Smooth muscle cell (in vitro differentiated cells): ENCODE data around the gene TAS1R3. TPM values are rescaled to one million over a fixed set of nuclear protein-coding genes. Genes with fewer than 3 reads are reported as not detected.

Source experiments
- DNase-seq: peaks from one replicate; lab custom pipeline; 2025; ENCODE audit not compliant: unreplicated experiment; lab: John Stamatoyannopoulos, UW
- H2AFZ ChIP-seq: fragments of 200-600 bp; sonication (generic); 2 replicates; pipeline ENCODE4 v1.6.0; 2016; ENCODE audit warnings: antibody characterized with exemption, low read depth, mild to moderate bottlenecking
- H3F3A ChIP-seq: fragments of 200-600 bp; sonication (generic); 2 replicates; pipeline ENCODE4 v1.6.0; 2017; ENCODE audit warnings: antibody characterized with exemption, low read depth
- H3K27ac ChIP-seq: fragments of 200-600 bp; sonication (generic); 2 replicates; pipeline ENCODE4 v1.5.1; 2016; ENCODE audit warnings: low read depth, mild to moderate bottlenecking
- H3K27me3 ChIP-seq: fragments of 200-600 bp; sonication (generic); 2 replicates; pipeline ENCODE4 v1.6.1; 2016; ENCODE audit warnings: low read depth, mild to moderate bottlenecking
- H3K36me3 ChIP-seq: fragments of 200-600 bp; sonication (generic); 2 replicates; pipeline ENCODE4 v1.5.1; 2016; ENCODE audit warnings: low read depth
- H3K4me1 ChIP-seq: fragments of 200-600 bp; sonication (generic); 2 replicates; pipeline ENCODE4 v1.5.1; 2016; ENCODE audit warnings: low read depth
- H3K4me2 ChIP-seq: fragments of 200-600 bp; sonication (generic); 2 replicates; pipeline ENCODE4 v1.6.0; 2016; ENCODE audit warnings: mild to moderate bottlenecking
- H3K4me3 ChIP-seq: fragments of 200-600 bp; sonication (generic); 2 replicates; pipeline ENCODE4 v1.5.1; 2016; ENCODE audit warnings: mild to moderate bottlenecking
- H3K79me2 ChIP-seq: fragments of 200-600 bp; sonication (generic); 2 replicates; pipeline ENCODE4 v1.6.0; 2016; ENCODE audit warnings: low read depth, mild to moderate bottlenecking
- H3K9ac ChIP-seq: fragments of 200-600 bp; sonication (generic); 2 replicates; pipeline ENCODE4 v1.6.0; 2016; ENCODE audit warnings: low read depth
- H3K9me3 ChIP-seq: fragments of 200-600 bp; sonication (generic); replicated peaks from 2 replicates; pipeline ENCODE4 v1.5.1; 2016; ENCODE audit warnings: low read depth
- H4K20me1 ChIP-seq: fragments of 200-600 bp; sonication (generic); 2 replicates; pipeline ENCODE4 v1.6.0; 2016; ENCODE audit warnings: low read depth
- WGBS: methylation state at CpG from one replicate; pipeline ENCODE4 v1.1.7; 2016; ENCODE audit warnings: low lambda C conversion rate; 5-methylcytosine and 5-hydroxymethylcytosine counted together
- polyA plus RNA-seq: library from polyadenylated mRNA; unstranded; fragments of >200 nt; fragmentation: Nextera tagmentation; extraction: Ambion mirVana; gene quantifications from 2 replicates; pipeline ENCODE4 v1.2.1, GENCODE V29; 2016
- total RNA-seq: library from RNA; depleted of rRNA; stranded (reverse); fragments of >200 nt; gene quantifications from 2 replicates; pipeline ENCODE4 v1.2.3, GENCODE V29; 2014
- TF ChIP-seq, protein P1 (sequence below): fragments of 200-600 bp; sonication (generic); IDR thresholded peaks from 2 replicates; pipeline ENCODE4 v1.5.1; 2017; ENCODE audit warnings: borderline replicate concordance, mild to moderate bottlenecking, antibody characterized with exemption; ENCODE audit not compliant: insufficient read depth, poor library complexity, severe bottlenecking

Gene TAS1R3
- total and polyA plus RNA-seq, 2 experiments from 2014 or later, result 0.18 to 0.39 TPM

DNA sequence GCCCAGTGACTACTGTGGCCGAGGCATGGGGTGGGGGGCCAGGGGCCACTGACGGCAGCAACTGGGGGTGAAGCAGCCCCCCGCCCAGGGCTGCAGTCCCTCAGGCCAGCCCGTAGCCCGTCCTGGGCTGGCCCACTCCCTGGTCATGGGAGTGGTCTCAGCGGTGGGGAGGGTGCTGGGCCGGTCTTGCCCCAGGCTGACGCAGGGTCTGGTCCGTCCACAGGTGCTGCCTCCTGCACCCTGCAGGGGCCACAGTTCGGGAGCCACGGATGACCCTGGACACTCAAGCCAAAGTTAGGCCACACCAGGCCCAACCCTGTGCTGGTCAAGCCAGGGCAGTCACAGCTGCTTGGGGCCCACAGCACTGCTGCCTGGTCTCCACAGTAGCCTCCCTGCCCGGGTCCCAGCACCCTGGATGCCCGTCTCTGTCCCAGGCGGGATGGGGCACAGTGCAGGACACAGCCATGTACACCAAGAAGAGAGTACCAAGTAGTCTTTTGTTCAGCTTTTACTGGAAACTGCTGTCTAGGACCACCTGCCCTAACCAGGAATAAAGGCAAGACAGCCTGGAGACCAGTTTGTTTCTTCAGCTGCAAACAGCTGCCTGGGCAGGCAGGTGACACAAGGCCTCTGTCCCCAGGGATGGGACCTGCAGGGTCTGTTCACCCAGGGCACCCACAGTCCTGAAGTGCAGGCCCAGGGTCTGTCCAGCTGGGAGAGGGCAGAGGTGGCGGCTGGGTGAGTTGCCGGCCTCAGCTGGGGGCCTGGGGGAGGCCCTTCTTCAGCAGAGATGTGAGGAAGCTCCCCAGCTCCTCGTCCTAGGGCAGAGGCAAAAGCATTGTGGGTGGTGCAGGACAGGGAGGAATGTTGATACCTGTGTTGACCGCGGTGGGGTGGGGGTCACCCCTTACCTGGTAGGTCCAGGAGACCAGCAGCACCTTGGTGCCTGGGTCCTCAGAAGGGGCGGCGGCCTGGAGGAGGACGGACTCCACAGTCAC lies 19.7 kb upstream of the TAS1R3 start:
- Histone ChIP-seq H3K27ac (no peak overlapping the region), H3F3A (peaks cover 4% of the 10 kb centered on the region), H3K4me3 (no peak overlapping the region), H3K36me3 (no peaks in the 10 kb centered on the region), H3K9me3 (no peaks in the 10 kb centered on the region), H3K27me3 (no peaks in the 10 kb centered on the region), H3K9ac (no peak overlapping the region), H3K4me2 (no peak overlapping the region), H2AFZ (no peak overlapping the region), H3K4me1 (peaks cover 17% of the 10 kb centered on the region), H3K79me2 (peaks cover 18% of the 10 kb centered on the region), H4K20me1 (peaks cover 71% of the 10 kb centered on the region)
- TF ChIP-seq, protein P1, sequence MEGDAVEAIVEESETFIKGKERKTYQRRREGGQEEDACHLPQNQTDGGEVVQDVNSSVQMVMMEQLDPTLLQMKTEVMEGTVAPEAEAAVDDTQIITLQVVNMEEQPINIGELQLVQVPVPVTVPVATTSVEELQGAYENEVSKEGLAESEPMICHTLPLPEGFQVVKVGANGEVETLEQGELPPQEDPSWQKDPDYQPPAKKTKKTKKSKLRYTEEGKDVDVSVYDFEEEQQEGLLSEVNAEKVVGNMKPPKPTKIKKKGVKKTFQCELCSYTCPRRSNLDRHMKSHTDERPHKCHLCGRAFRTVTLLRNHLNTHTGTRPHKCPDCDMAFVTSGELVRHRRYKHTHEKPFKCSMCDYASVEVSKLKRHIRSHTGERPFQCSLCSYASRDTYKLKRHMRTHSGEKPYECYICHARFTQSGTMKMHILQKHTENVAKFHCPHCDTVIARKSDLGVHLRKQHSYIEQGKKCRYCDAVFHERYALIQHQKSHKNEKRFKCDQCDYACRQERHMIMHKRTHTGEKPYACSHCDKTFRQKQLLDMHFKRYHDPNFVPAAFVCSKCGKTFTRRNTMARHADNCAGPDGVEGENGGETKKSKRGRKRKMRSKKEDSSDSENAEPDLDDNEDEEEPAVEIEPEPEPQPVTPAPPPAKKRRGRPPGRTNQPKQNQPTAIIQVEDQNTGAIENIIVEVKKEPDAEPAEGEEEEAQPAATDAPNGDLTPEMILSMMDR, result no peak
- DNase-seq, result no peak
- WGBS, result 96% methylated on average over 22 of the region's 22 CpGs

DNA sequence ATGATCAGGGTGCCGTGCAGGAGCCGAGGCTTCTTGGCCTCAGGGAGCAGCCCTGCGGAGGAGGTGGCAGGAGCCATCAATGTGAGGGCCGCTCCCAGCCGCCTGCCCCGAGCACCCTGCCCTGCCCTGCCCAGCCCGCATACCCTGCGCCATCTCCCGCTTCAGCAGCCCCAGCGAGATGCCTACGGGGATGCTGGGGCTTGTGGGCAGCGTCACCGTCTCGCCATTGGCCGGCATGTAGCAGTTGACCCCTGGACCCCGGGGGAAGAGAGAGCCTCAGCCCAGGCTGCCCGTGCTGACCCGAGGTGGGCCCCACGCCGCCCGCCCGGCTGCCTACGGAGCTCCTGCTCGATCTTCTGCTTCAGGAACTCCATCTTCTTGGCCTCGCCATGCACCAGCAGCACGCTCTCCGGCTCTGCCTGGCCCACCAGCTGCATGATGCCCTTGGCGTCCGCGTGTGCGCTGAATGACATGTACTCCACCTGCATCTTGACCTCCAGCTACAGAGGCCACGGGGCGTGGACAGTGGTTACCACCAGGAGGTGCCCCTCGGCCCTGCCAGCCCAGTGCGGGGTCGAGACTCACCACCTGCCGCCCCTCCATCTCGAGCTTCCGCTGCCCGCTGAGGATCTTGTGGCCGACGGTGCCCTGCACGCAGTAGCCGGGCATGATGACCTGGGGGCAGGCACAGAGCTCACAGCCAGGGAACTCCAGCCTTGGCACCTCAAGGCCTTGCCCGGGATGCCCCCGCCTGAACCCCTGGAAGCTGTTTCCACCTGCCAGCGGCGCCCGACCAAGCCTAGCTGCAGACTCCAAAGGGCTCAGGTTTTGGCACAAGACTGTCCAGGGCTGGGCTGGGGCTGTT lies 18.4 kb upstream of the TAS1R3 start:
- WGBS, result 98% methylated on average over 47 of the region's 49 CpGs
- no peaks in the 10 kb centered on the region for H3K36me3 ChIP-seq

DNA sequence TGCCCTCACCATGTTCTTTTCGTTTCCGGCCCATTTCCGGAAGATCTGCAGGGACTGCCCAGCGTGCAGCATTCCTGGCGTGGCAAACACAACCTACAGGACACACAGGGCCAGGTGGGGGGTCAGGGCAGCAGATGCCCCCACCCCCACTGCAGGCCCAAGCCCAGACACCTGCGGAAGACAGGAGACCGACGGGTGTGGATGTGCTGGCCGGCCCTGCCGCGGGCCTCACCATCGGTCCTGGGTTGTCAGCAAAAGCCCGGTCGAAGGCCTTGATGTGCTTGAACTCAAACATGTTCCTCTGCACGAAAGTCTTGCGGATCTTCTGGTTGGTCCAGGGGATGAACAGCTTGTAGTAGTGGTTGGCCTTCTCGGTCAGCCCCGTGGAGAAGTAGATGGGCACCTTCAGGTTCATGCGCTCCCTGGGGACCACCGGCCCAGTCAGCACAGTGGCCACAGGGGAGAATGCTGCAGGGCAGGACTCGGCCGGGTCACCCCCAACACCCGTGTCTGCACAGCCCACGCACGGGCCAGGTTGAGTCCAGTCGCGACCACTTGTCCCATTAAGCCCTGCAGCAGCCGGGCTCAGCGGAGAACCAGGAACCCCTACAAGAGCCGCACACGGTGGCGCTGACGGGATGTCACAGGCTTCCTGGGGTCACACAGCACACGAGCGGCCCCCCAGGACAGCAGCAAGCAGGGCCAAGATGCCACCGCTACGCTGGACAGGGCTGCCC lies 17.4 kb upstream of the TAS1R3 start:
- H3K36me3 ChIP-seq, result no peaks in the 10 kb centered on the region
- no peak overlapping the region for H3K27ac ChIP-seq
- H2AFZ ChIP-seq, result no peak overlapping the region
- peaks cover 26% of the 10 kb centered on the region for H3K79me2 ChIP-seq
- 96% methylated on average over 37 of the region's 37 CpGs for WGBS
- no peak for DNase-seq
- H3K27me3 ChIP-seq, result no peaks in the 10 kb centered on the region
- TF ChIP-seq, protein P1, result no peak
- no peak overlapping the region for H3K4me3 ChIP-seq
- H3K4me2 ChIP-seq, result no peak overlapping the region
- peaks cover 81% of the 10 kb centered on the region for H4K20me1 ChIP-seq
- peaks cover 10% of the 10 kb centered on the region for H3K4me1 ChIP-seq
- H3K9ac ChIP-seq, result no peak overlapping the region
- no peaks in the 10 kb centered on the region for H3K9me3 ChIP-seq
- H3F3A ChIP-seq, result peaks cover 4% of the 10 kb centered on the region

More for the DNA sequence above, 18.4 kb upstream of the TAS1R3 start:
- no peak overlapping the region for H3K27ac ChIP-seq
- no peak overlapping the region for H2AFZ ChIP-seq
- H3K4me2 ChIP-seq, result no peak overlapping the region
- peaks cover 17% of the 10 kb centered on the region for H3K79me2 ChIP-seq
- peaks cover 71% of the 10 kb centered on the region for H4K20me1 ChIP-seq
- H3F3A ChIP-seq, result peaks cover 4% of the 10 kb centered on the region
- H3K9ac ChIP-seq, result no peak overlapping the region
- no peaks in the 10 kb centered on the region for H3K9me3 ChIP-seq
- no peak overlapping the region for H3K4me3 ChIP-seq
- no peak for DNase-seq
- no peaks in the 10 kb centered on the region for H3K27me3 ChIP-seq
- TF ChIP-seq, protein P1, result no peak
- peaks cover 10% of the 10 kb centered on the region for H3K4me1 ChIP-seq
